Activated naive CD8-positive, alpha-beta T cell treated with anti-CD3 and anti-CD28 coated beads, Interleukin-2, amount 50 U/mL, for 24 hours (primary cell): ENCODE results near the gene PYY.

Source experiments
- ATAC-seq: fragments of 150-1000 bp; cut with Tn5 transposase; one replicate; pipeline ENCODE4 v1.10.0; 2021
- DNase-seq: peaks from one replicate; pipeline ENCODE4 v3.0.0; 2021
- H3K27ac Mint-ChIP-seq: one replicate; pipeline ENCODE4 v1.8.0; 2021; ENCODE audit warnings: mild to moderate bottlenecking, mixed read lengths
- H3K27me3 Mint-ChIP-seq: one replicate; pipeline ENCODE4 v1.8.0; 2021; ENCODE audit warnings: mixed read lengths
- H3K36me3 Mint-ChIP-seq: one replicate; pipeline ENCODE4 v1.8.0; 2021; ENCODE audit warnings: low read depth, mixed read lengths
- H3K4me1 Mint-ChIP-seq: one replicate; pipeline ENCODE4 v1.8.0; 2021; ENCODE audit warnings: mixed read lengths
- H3K4me3 Mint-ChIP-seq: one replicate; pipeline ENCODE4 v1.8.0; 2021; ENCODE audit warnings: mild to moderate bottlenecking, moderate library complexity, mixed read lengths
- H3K9me3 Mint-ChIP-seq: one replicate; pipeline ENCODE4 v1.8.0; 2021; ENCODE audit warnings: mixed read lengths

PYY gene

DNA sequence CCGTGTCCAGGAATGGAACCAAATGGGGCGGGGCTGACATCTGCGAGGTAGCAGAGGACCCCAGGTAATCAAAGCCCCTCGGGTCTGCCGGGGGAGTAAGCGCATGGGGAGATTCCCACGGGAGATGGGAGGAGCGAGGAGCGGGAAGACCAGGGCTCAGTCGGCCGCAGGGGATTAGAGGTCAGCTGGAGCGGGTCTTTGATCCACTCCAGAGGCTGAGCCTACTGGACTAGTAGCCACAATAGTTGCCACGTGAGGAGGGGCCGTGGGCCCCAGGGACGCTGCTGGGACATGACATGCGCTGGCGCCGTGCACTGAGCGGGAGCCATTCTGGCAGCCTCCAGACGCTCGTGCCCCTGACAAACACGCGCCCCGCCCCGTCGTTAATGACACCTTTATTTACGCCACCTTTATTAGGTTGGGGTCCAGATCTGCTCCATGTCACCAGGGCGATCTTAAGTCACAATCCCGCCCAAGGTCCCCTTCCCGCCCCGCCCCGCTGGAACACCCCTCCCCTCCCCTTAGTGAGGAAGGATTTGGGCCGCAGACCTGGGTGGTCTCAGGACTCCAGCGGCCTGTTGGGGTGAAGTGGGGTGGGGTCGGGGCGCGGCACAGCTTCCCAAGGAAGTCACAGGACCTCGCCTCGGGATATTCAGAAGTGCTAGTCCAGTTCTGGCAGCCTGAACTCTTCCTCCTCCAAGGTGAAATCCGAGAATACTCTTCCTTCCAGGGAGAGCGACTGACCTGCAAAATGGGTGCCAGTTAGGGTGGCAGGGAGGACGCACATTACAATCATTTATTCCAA lies 26.5 kb downstream of the PYY start:
- ATAC-seq = no peak
- H3K27ac Mint-ChIP-seq = no peak overlapping the region
- no peaks in the 10 kb centered on the region for H3K36me3 Mint-ChIP-seq
- H3K4me1 Mint-ChIP-seq = peaks cover 26% of the 10 kb centered on the region
- peak; percentile 27 for DNase-seq
- peak overlapping the region; percentile 57 for H3K4me3 Mint-ChIP-seq
- peaks cover 8% of the 10 kb centered on the region for H3K27me3 Mint-ChIP-seq
- H3K9me3 Mint-ChIP-seq = no peaks in the 10 kb centered on the region

DNA sequence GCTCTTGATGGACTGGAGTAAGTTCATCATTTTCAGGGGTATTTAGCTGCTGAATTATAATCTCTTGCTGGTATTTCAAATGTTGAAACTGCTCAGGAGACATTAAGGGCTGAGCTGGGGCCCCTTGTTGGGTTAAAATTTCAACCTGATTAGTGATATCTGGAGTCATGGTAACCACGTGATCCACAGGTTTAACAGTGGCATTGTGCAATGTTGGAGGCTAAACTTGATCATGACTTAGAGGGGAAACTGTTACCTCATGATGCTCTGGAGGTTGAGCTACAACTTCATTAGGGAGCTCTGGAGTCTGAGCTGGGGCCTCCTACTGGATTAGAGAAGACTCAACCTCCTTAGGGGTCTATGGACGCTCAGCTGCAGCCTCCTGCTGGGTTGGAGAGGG lies 29.2 kb downstream of the PYY start:
- no peak overlapping the region for H3K27ac Mint-ChIP-seq
- H3K4me1 Mint-ChIP-seq = peaks cover 24% of the 10 kb centered on the region
- H3K9me3 Mint-ChIP-seq = no peaks in the 10 kb centered on the region
- no peak overlapping the region for H3K4me3 Mint-ChIP-seq
- peak; percentile 63 for ATAC-seq
- no peaks in the 10 kb centered on the region for H3K36me3 Mint-ChIP-seq
- peaks cover 8% of the 10 kb centered on the region for H3K27me3 Mint-ChIP-seq
- DNase-seq = no peak

DNA sequence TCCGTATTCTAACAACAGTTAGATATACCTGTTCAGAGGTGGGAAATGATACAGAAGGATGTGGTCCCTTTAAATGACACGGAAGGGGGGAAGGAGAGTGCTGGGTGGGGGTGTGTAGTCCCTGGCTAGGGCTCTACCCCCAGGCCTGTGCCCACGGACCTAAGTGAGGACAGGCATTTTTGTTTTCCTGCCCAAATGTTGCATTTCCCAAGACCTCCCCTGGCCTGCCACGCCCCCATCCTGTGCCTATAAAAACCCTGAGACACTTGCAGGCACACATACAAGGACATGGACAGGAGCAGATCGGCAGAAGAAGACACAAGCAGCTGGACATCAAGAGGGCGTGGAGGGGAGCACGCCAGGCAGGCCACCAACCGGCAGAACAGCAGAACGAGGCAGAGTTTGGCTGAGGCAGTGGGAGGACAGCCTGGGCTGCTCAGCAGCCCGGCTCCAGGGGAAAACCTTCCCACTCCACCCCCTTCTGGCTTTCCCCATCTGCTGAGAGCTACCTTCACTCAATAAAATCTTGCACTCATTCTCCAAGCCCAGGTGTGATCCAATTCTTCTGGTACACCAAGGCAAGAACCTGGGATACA lies 33.1 kb downstream of the PYY start:
- Mint-ChIP-seq H3K4me1 (peaks cover 25% of the 10 kb centered on the region), H3K27ac (no peak overlapping the region), H3K36me3 (no peaks in the 10 kb centered on the region), H3K9me3 (no peaks in the 10 kb centered on the region), H3K27me3 (peaks cover 5% of the 10 kb centered on the region), H3K4me3 (no peak overlapping the region)
- no peak for ATAC-seq
- no peak for DNase-seq

DNA sequence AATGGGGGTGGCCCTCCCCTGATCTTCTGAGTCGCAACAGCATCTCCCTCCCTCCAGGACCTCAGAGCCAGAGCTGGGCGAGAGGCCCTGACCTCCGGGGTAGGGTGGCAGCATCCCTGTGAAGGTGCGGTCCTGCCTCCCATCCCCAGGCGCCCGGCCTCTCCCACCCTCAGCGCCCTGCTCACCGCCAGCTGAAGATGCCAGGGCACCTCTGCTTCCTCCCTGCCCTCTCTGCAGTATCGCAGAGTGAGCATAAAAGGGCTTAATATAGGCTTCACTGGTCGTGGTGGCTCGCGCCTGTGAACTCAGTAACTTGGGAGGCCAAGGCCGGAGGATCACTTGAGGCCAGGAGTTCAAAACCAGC lies 35.7 kb downstream of the PYY start:
- DNase-seq (no peak), ATAC-seq (no peak)
- no peaks in the 10 kb centered on the region for H3K36me3 Mint-ChIP-seq
- no peak overlapping the region for H3K27ac Mint-ChIP-seq
- H3K27me3 Mint-ChIP-seq = peaks cover 5% of the 10 kb centered on the region
- H3K9me3 Mint-ChIP-seq = no peaks in the 10 kb centered on the region
- H3K4me3 Mint-ChIP-seq = peak overlapping the region; percentile 64
- peaks cover 16% of the 10 kb centered on the region for H3K4me1 Mint-ChIP-seq

DNA sequence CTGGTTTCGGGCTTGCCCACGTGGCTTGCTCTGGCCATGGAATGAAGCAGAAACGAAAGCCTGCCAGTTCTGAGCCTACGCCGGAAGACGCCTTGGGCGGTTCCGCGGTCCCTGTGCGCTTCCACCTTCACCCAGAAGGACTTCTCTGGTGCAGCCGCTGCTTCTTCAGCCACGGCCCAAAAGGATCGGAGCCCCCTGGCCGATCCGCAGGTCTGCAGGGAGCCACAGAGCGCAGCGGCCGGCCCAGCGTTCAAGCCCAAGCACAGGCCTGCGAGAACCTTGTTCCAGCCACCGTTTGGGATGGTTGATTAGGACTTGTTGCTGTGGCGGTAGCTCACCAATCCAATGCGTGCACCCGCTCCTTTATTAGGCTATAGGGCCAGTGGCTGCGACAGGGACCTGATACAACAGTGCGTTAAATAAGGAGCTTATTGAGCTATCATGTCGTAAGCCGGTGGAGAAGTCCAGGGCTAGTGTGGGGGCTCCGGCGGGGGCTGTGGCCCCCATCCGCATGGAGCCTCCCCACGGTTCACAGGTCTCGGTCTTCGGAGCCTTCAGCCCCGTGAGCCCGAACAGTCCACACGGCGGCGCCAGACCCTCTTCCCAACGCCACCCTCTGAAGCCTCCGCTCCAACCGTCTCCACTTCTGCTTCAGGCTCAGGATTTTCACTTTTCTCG lies 36.3 kb downstream of the PYY start:
- DNase-seq (peak; percentile 51), ATAC-seq (peak; percentile 71)
- H3K4me3 Mint-ChIP-seq = peak overlapping the region; percentile 64
- no peaks in the 10 kb centered on the region for H3K36me3 Mint-ChIP-seq
- H3K27me3 Mint-ChIP-seq = peaks cover 5% of the 10 kb centered on the region
- no peaks in the 10 kb centered on the region for H3K9me3 Mint-ChIP-seq
- H3K27ac Mint-ChIP-seq = no peak overlapping the region
- H3K4me1 Mint-ChIP-seq = peaks cover 16% of the 10 kb centered on the region

DNA sequence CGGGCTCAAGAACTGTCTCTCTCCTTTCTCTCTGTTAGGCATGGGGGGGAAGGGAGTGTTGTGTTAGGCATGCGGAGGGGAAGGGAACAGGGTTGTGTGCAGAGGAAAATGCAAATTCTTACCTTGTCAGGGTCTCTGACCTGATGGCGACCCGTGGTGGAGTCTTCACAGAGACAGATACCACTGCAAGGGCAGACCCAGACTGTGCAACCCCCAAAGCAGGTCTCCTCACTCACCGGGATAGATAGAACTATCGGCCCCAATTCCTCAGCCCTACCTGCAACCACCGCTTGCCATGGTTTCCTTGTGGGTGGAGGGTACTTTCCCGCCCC lies 36.8 kb downstream of the PYY start:
- Mint-ChIP-seq H3K4me1 (peaks cover 16% of the 10 kb centered on the region), H3K9me3 (no peaks in the 10 kb centered on the region), H3K4me3 (peak overlapping the region; percentile 64), H3K27ac (no peak overlapping the region), H3K27me3 (peaks cover 5% of the 10 kb centered on the region), H3K36me3 (no peaks in the 10 kb centered on the region)
- ATAC-seq = peak; percentile 39
- DNase-seq = no peak

DNA sequence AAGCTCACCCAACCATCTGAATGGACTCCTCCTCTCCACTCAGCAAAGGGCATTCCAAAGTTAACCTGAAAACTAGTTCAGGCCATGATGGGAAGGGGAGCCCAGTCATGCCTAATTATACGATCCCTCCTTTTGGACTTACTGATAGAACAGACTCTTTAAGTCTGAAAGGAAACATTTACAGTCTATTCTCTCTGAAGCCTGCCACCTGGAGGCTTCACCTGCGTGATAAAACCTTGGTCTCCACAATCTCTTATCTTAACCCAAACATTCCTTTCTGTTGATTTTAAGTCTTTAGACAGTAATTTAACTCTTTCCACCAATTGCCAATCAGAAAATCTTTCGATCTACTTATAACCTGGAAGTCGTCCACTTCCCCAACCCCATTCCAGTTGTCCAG lies 37.4 kb downstream of the PYY start:
- H3K4me1 Mint-ChIP-seq = peaks cover 16% of the 10 kb centered on the region
- DNase-seq (no peak), ATAC-seq (no peak)
- no peak overlapping the region for H3K27ac Mint-ChIP-seq
- H3K9me3 Mint-ChIP-seq = no peaks in the 10 kb centered on the region
- H3K4me3 Mint-ChIP-seq = no peak overlapping the region
- peaks cover 5% of the 10 kb centered on the region for H3K27me3 Mint-ChIP-seq
- H3K36me3 Mint-ChIP-seq = no peaks in the 10 kb centered on the region

DNA sequence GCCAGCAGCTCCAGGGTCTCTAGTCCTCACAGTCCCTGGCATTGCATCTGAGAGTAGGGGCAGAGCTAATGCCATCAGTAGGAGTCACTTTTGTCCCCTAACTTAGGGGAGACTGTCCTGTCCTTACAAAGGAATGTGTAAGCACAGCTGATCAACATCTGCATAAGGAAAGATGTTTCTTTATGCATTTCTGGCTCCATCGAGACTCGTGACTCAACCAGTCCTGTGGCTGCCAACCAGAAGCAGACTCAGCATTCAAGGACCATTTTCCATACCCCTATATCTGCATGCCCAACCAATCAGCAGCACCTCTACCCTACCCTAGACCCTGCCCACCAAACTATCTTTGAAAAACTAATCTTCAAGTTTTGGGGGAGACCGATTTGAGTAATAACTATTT lies 38.2 kb downstream of the PYY start:
- H3K9me3 Mint-ChIP-seq = no peaks in the 10 kb centered on the region
- H3K4me3 Mint-ChIP-seq = no peak overlapping the region
- DNase-seq = no peak
- H3K4me1 Mint-ChIP-seq = peaks cover 16% of the 10 kb centered on the region
- ATAC-seq = no peak
- H3K27me3 Mint-ChIP-seq = peaks cover 5% of the 10 kb centered on the region
- no peaks in the 10 kb centered on the region for H3K36me3 Mint-ChIP-seq
- H3K27ac Mint-ChIP-seq = no peak overlapping the region

DNA sequence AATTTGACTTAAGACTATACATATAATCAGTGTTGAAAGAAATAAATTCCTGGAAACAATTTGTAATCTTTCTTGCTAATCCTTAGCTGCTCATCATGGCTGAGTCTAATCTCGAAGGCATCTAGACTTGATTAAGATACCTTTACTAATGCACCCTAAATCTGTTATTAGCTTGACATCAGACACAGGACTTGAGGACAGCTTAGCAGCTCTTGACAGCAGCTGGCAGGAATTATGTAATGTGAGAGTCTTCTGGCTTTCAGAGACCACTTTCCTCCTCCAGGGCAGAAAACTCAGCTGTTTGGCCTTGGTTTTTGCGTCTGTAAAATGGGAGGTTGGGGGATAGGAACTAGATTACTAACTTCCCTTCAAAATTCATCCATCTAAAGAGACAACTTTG lies 39.3 kb downstream of the PYY start:
- no peaks in the 10 kb centered on the region for H3K36me3 Mint-ChIP-seq
- no peaks in the 10 kb centered on the region for H3K9me3 Mint-ChIP-seq
- no peak overlapping the region for H3K27ac Mint-ChIP-seq
- no peak overlapping the region for H3K4me3 Mint-ChIP-seq
- H3K4me1 Mint-ChIP-seq = peaks cover 16% of the 10 kb centered on the region
- ATAC-seq (no peak), DNase-seq (no peak)
- peaks cover 5% of the 10 kb centered on the region for H3K27me3 Mint-ChIP-seq

DNA sequence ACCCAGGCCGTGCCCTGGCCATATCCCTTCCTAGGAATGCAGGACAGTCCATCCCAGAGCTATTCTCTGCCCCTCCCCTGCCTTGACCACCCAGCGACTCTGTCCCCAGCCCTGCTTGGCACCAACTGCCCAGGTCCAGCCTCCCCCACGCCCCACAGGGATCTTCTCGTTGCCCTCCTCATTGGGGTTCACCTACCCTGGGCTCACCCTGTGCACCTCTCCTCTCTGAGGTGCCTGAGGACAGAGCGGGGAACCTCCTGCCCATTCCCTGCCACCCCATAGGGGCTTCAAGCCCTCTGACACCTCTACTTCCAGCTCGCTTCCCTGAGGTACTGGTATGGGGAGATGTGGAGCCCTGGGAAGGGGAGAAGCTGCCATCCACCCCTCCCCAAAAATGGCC lies 40.2 kb downstream of the PYY start:
- Mint-ChIP-seq H3K36me3 (no peaks in the 10 kb centered on the region), H3K4me3 (no peak overlapping the region), H3K9me3 (no peaks in the 10 kb centered on the region), H3K27me3 (peaks cover 6% of the 10 kb centered on the region), H3K27ac (no peak overlapping the region), H3K4me1 (peaks cover 16% of the 10 kb centered on the region)
- ATAC-seq = no peak
- no peak for DNase-seq

DNA sequence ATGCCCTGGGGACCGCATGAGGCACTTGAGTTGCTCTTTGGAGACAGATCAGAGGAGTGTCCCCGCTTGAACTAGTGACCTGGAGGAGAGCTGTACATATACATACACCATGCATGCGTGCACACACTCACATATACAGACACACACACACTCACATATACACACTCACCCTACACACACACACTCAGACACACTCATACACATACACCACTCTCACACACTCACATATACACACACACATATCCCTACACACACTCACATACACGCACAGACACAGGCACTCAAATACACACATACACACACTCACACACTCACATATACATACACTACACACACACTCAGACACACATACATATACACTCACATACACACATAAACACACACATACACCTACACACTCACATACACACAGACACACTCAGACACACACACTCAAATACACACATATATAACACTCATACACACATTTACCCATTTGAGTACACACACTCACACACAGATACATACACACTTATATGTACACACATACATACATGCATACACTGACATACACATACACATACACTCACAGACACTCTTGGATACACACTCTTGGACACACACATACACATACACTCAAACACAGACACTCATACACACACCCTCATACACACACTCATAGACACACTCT lies 41.0 kb downstream of the PYY start:
- Mint-ChIP-seq H3K4me3 (no peak overlapping the region), H3K36me3 (no peaks in the 10 kb centered on the region), H3K27ac (no peak overlapping the region), H3K27me3 (peaks cover 11% of the 10 kb centered on the region), H3K9me3 (no peaks in the 10 kb centered on the region), H3K4me1 (peaks cover 17% of the 10 kb centered on the region)
- ATAC-seq (no peak), DNase-seq (no peak)

DNA sequence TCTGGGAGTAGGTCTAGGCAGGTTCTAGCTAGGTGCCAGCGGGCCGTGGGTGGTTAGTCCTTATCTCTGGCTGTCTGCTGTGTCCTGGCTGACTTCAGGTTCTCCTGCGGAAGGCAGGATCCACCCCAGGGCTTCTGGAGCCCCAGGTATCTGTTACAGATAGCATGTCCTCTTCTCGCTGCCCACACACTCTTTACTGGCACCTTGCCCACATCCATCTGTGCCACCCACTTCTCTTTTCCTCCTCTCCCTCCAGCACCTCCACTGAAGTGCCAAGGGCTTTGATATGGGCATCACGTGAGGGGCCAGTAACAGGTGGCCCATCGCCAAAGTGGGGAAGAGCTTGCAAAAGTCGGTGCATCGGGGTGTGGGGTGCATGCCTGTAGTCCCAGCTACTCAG lies 41.8 kb downstream of the PYY start:
- H3K4me3 Mint-ChIP-seq = no peak overlapping the region
- no peak overlapping the region for H3K27ac Mint-ChIP-seq
- no peaks in the 10 kb centered on the region for H3K36me3 Mint-ChIP-seq
- ATAC-seq = no peak
- no peaks in the 10 kb centered on the region for H3K9me3 Mint-ChIP-seq
- peaks cover 11% of the 10 kb centered on the region for H3K27me3 Mint-ChIP-seq
- H3K4me1 Mint-ChIP-seq = peaks cover 13% of the 10 kb centered on the region
- DNase-seq = no peak

DNA sequence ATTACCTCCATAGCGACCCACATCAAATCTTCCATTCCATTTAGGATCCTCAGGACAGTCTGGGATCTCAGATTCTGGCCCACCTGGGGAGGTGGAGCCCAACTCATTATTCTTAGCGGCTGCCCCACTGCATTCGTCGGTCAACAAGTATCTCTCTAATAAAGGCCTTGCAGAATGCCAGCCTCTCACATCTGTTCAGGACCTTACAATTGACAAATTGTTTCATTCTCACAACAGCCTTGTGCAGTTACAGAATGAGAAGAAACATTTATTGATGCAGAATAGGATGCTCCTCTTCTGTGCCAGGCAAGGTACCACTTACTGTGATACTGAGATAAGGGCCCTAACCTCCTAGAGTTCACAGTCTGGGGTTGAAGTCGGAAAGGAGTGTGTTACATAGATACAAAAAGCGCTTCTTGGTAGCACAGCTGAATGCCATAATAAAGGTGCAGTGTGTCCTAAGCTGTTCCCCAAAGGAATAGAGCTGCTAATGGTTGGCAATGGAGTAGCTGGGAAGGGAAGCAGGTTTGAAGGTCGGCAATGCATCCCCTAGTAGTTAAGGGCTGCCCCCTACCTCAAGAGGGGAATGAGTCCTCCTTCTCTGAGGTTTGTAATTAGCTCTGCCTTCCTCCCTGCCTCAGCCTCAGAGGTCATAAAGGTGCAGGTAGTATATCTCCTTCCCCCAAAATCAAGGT lies 44.1 kb downstream of the PYY start:
- Mint-ChIP-seq H3K9me3 (no peaks in the 10 kb centered on the region), H3K27me3 (peaks cover 16% of the 10 kb centered on the region), H3K27ac (no peak overlapping the region), H3K4me1 (peaks cover 18% of the 10 kb centered on the region), H3K4me3 (no peak overlapping the region), H3K36me3 (no peaks in the 10 kb centered on the region)
- ATAC-seq = no peak
- DNase-seq = no peak

DNA sequence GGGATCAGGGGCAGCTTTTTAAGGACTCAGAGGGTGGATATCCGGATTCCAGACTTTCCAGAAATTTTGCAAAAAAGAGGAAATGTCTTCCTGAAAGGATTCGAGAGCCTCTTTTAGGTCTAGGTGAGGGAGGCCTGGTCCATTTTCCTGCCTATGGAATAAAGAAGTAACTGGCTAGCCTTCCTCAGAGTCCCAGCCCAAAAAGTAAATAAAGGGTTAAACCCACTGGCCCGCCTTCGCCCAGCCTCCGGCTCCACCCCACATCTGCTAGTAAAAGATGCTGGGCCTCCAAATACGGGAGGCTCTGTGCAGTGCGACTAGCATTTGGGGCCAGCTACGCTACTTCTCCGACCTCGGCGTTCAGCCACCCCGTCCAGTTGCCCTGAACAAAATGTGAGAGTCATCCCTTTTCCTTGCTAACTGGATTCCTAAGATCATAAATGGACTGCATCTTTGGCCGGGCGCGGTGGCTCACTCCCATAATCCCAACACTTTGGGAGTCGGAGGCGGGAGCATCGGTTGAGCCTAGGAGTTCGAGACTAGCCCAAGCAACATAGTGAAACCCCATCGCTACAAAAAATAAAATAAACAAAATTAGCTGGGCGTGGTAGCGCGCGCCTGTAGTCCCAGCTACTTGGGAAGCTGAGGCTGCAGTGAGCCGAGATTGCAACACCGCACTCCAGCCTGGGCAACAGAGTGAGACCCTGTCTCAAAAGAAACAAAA lies 45.6 kb downstream of the PYY start:
- peak; percentile 42 for DNase-seq
- peak; percentile 64 for ATAC-seq
- no peaks in the 10 kb centered on the region for H3K9me3 Mint-ChIP-seq
- peaks cover 18% of the 10 kb centered on the region for H3K4me1 Mint-ChIP-seq
- H3K4me3 Mint-ChIP-seq = no peak overlapping the region
- H3K36me3 Mint-ChIP-seq = no peaks in the 10 kb centered on the region
- no peak overlapping the region for H3K27ac Mint-ChIP-seq
- H3K27me3 Mint-ChIP-seq = peaks cover 23% of the 10 kb centered on the region
